B cell (primary cell): ENCODE results near the gene CLCN5.

ENCODE experiments used
- EZH2 ChIP-seq: IDR thresholded peaks from 2 replicates; pipeline ENCODE4 v1.6.1; 2012; ENCODE audit warnings: borderline replicate concordance, low read depth, mild to moderate bottlenecking, moderate library complexity, low read length; ENCODE audit not compliant: insufficient read depth, poor library complexity, severe bottlenecking
- TF ChIP-seq, protein P1 (sequence below): fragments of 200-600 bp; IDR thresholded peaks from one replicate; pipeline ENCODE4 v1.8.0; 2022; ENCODE audit warnings: antibody characterized with exemption, mild to moderate bottlenecking

GRCh38 chrX:49947781-49948180, 25.4 kb downstream of the CLCN5 start:
- TF ChIP-seq, protein P1, sequence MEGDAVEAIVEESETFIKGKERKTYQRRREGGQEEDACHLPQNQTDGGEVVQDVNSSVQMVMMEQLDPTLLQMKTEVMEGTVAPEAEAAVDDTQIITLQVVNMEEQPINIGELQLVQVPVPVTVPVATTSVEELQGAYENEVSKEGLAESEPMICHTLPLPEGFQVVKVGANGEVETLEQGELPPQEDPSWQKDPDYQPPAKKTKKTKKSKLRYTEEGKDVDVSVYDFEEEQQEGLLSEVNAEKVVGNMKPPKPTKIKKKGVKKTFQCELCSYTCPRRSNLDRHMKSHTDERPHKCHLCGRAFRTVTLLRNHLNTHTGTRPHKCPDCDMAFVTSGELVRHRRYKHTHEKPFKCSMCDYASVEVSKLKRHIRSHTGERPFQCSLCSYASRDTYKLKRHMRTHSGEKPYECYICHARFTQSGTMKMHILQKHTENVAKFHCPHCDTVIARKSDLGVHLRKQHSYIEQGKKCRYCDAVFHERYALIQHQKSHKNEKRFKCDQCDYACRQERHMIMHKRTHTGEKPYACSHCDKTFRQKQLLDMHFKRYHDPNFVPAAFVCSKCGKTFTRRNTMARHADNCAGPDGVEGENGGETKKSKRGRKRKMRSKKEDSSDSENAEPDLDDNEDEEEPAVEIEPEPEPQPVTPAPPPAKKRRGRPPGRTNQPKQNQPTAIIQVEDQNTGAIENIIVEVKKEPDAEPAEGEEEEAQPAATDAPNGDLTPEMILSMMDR: no peak
- TF ChIP-seq EZH2: no peak
